T-cell (primary cell): ENCODE results near the gene CHMP5. TPM values are rescaled to one million over a fixed set of nuclear protein-coding genes. Genes with fewer than 3 reads are reported as not detected.

Experiments
- ATAC-seq, 4 experiments: fragments of 200-7000 bp in 3 of 4; fragments of 150-1000 bp in 1 of 4; cut with Tn5 transposase; replicated peaks in 1 of 4; 1 replicate in 3 of 4; 2 replicates in 1 of 4; pipeline ENCODE4 v1.10.0; 2021; ENCODE audit warnings: moderate library complexity in 3 of 4, mild to moderate bottlenecking in 2 of 4, moderate number of reproducible peaks in 1 of 4
- CTCF ChIA-PET, 2 donors: fragments of 300-600 bp; sonication (Branson Sonifier 250); formaldehyde crosslinking; loops; one replicate each; lab custom pipeline; 2022; ENCODE audit warnings: antibody characterized with exemption in 2 of 2; lab: Charles Lee
- POLR2A ChIA-PET, 2 donors: fragments of 300-600 bp; sonication (Branson Sonifier 250); formaldehyde crosslinking; loops; one replicate each; lab custom pipeline; 2022; ENCODE audit warnings: antibody characterized with exemption in 2 of 2; lab: Charles Lee
- DNase-seq, 35 experiments: peaks; one replicate each; pipeline versions ENCODE4 v3.0.0 to v3.0.0-alpha.2; 2013 to 2023
- H3K27ac ChIP-seq: one replicate; pipeline ENCODE4 v1.5.1; 2013; ENCODE audit warnings: low read length
- H3K27me3 ChIP-seq, 2 experiments: replicated peaks in 1 of 2; 1 replicate in 1 of 2; 2 replicates in 1 of 2; pipeline versions ENCODE4 v1.6.1 to v1.7.0; 2013; ENCODE audit warnings: low read length in 1 of 2, mixed read lengths in 1 of 2; ENCODE audit not compliant: control insufficient read depth in 2 of 2, insufficient read depth in 2 of 2; ENCODE audit errors: extremely low read depth in 1 of 2
- H3K36me3 ChIP-seq, 2 donors: 1 replicate in 1 of 2; 2 replicates in 1 of 2; pipeline versions ENCODE4 v1.6.1 to v1.7.0; 2013; ENCODE audit warnings: low read length in 1 of 2; ENCODE audit not compliant: control insufficient read depth in 2 of 2, insufficient read depth in 1 of 2; ENCODE audit errors: extremely low read depth in 1 of 2
- H3K4me1 ChIP-seq, 2 experiments: 1 replicate in 1 of 2; 2 replicates in 1 of 2; pipeline versions ENCODE4 v1.6.1 to v1.7.0; 2013; ENCODE audit warnings: low read length in 2 of 2, mixed read lengths in 1 of 2; ENCODE audit not compliant: insufficient read depth in 2 of 2, control insufficient read depth in 1 of 2; ENCODE audit errors: extremely low read depth in 1 of 2
- H3K4me3 ChIP-seq, 2 donors: 1 replicate in 1 of 2; 2 replicates in 1 of 2; pipeline versions ENCODE4 v1.5.1 to v1.7.0; 2013; ENCODE audit warnings: mild to moderate bottlenecking in 2 of 2, low read length in 1 of 2, moderate library complexity in 1 of 2; ENCODE audit not compliant: control insufficient read depth in 1 of 2; ENCODE audit errors: extremely low read depth in 1 of 2
- H3K9me3 ChIP-seq: 2 replicates; pipeline ENCODE4 v1.7.0; 2013
- H3K27ac Mint-ChIP-seq, 2 donors: one replicate each; pipeline ENCODE4 v1.8.0; 2020 to 2021; ENCODE audit warnings: mild to moderate bottlenecking in 2 of 2, mixed read lengths in 2 of 2
- H3K27me3 Mint-ChIP-seq, 2 donors: one replicate each; pipeline ENCODE4 v1.8.0; 2021 to 2022; ENCODE audit warnings: mixed read lengths in 2 of 2
- H3K36me3 Mint-ChIP-seq: one replicate; pipeline ENCODE4 v1.8.0; 2021; ENCODE audit warnings: mixed read lengths
- H3K4me1 Mint-ChIP-seq, 3 donors: one replicate each; pipeline ENCODE4 v1.8.0; 2020 to 2022; ENCODE audit warnings: mixed read lengths in 3 of 3, mild to moderate bottlenecking in 1 of 3
- H3K4me3 Mint-ChIP-seq, 3 donors: one replicate each; pipeline ENCODE4 v1.8.0; 2020 to 2022; ENCODE audit warnings: mild to moderate bottlenecking in 3 of 3, mixed read lengths in 3 of 3, moderate library complexity in 3 of 3
- H3K9me3 Mint-ChIP-seq, 3 donors: one replicate each; pipeline ENCODE4 v1.8.0; 2020 to 2022; ENCODE audit warnings: mixed read lengths in 3 of 3
- WGBS: methylation state at CpG from one replicate; pipeline ENCODE4 v1.1.5; 2013; ENCODE audit warnings: missing lambda C conversion rate; ENCODE audit not compliant: insufficient coverage; 5-methylcytosine and 5-hydroxymethylcytosine counted together
- total RNA-seq, 35 experiments: library from RNA in 6 of 35; stranded (reverse) in 6 of 35; fragments of 120-200 nt in 1 of 35; gene quantifications; one replicate each; pipeline versions ENCODE4 v1.2.1 to v1.2.4 and lab custom pipeline; 2013 to 2026

Gene CHMP5
- total RNA-seq, 5 donors from 2014 or later (not counting 1 experiment from before 2014, with no cell fraction given), result 20.5 to 32.1 (median 30.8) TPM

- Histone ChIP-seq H3K27me3 (no peaks in the 10 kb centered on the region), H3K4me1 (peaks cover 19 to 44% of the 10 kb centered on the region in 2 experiments), H3K36me3 (peaks cover 3 to 14% of the 10 kb centered on the region in 2 donors), H3K27ac (peak overlapping the region; percentile 100), H3K9me3 (no peaks in the 10 kb centered on the region), H3K4me3 (peak overlapping the region in 1 of 2 donors; percentile 88)
- ChIA-PET POLR2A (no interaction called here), CTCF (no interaction called here)
- Mint-ChIP-seq H3K27ac (peak overlapping the region; percentile 79 to 100), H3K27me3 (no peaks in the 10 kb centered on the region), H3K4me3 (peak overlapping the region in 1 of 3 donors; percentile 84), H3K9me3 (no peaks in the 10 kb centered on the region), H3K4me1 (peaks cover 30 to 52% (median 47%) of the 10 kb centered on the region in 3 donors), H3K36me3 (peaks cover 23% of the 10 kb centered on the region)
- WGBS, result 81% methylated on average over 11 of the region's 14 CpGs
- DNase-seq (peak in 6 of 35 experiments; percentile 2 to 16 (median 6)), ATAC-seq (no peak)
These were observed 24.1 kb downstream of the CHMP5 start for GRCh38 chr9:33288828-33289483.

DNA sequence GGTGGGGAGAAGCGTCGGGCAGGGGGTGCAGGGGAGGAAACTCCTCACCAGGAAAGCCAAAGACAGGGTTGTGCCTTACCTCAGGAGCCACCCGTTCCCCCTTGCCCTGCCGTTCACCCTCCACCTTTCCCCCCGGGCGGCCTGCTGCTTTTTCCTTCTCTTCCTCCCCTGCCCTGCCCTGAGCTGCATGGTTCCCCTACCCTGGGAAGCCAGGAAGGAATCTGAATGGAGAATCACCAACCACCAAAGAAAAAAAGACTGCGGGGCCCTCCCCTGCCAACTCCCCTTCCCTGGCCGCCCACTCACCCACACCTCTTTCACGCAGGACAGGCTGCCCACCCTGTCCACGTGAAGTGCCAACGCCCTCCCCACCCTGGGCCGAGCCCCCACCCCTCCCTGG, 24.6 kb downstream of the CHMP5 start:
- Mint-ChIP-seq H3K9me3 (no peaks in the 10 kb centered on the region), H3K27ac (peak overlapping the region; percentile 100), H3K27me3 (no peaks in the 10 kb centered on the region), H3K4me1 (peaks cover 33 to 57% (median 53%) of the 10 kb centered on the region in 3 donors), H3K36me3 (peaks cover 26% of the 10 kb centered on the region), H3K4me3 (peak overlapping the region; percentile 84 to 99 (median 98))
- Histone ChIP-seq H3K27ac (peak overlapping the region; percentile 100), H3K36me3 (peaks cover 3 to 16% of the 10 kb centered on the region in 2 donors), H3K9me3 (no peaks in the 10 kb centered on the region), H3K27me3 (no peaks in the 10 kb centered on the region), H3K4me3 (peak overlapping the region in 1 of 2 donors; percentile 88), H3K4me1 (peaks cover 19 to 45% of the 10 kb centered on the region in 2 experiments)
- no peak for ATAC-seq
- peak in 15 of 35 experiments; percentile 1 to 33 (median 17) for DNase-seq
- ChIA-PET CTCF (interaction anchor here in 1 of 2 donors (0.7 to 0.9 kb wide), 4 partner anchors 11 to 213 kb away, joined by 3 to 8 read pairs (median 7); partner anchors contain the start of genes BAG1, CHMP5 and SMU1), POLR2A (interaction anchor here (0.6 to 1.4 kb wide), 7 partner anchors 134 to 267 kb away, joined by 3 to 17 read pairs (median 4); partner anchors contain the start of genes NOL6 (in 2 of the 2), DNAJA1 (in 1 of the 2) and SMU1 (in 1 of the 2))
- WGBS, result 16% methylated on average over 3 of the region's 12 CpGs

GRCh38 chr9:33289936-33290246, 25.0 kb downstream of the CHMP5 start:
- H3K36me3 Mint-ChIP-seq, result peaks cover 30% of the 10 kb centered on the region
- DNase-seq, result no peak

DNA sequence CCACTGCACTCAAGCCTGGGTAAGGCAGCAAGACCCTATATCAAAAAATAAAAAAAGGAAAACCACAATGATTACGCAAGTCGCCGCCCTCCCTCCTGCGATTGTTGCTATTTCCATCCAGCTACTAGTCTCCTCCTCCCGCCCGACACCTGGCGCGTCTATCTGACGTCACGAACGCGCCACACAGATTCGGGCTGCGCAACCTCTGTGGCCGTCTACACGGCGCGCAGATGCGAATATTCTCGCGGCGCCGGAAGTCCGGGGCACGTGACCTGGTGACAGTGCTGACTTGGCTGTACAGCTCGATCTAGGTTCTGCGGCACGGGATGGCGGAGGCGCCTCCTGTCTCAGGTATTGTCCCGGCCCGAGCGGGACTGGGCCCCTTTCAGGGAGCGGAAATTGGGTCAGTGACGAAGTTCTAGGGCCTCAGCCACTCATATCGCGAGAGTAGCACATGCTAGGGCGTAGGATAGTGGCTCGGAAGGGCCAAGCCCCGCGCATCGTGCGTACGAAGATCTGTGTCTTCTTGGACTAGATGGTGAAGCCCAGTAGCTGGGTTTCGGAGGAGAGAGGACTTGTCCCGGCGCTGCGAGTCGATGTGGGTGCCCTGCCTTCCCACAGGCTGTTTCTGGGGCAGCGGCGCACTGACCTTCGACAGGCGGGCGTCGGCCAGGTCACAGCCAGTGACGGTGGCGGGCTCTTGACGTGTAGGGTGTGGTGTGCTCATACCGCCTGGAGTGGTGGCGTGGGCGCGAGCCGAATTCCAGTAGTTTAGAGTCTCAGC, 25.6 kb downstream of the CHMP5 start, which contains the start of gene NFX1:
NFX1 (plus strand) TSS at position 270 of the 784 bp plus-strand sequence; CDS start at position 327, 57 bp downstream.
- no peaks in the 10 kb centered on the region for H3K9me3 Mint-ChIP-seq
- H3K4me1 ChIP-seq, result peaks cover 19 to 53% of the 10 kb centered on the region in 2 experiments
- H3K27me3 ChIP-seq, result no peaks in the 10 kb centered on the region
- peak within 1 kb of the TSS; percentile 84 to 99 (median 98) for H3K4me3 Mint-ChIP-seq
- WGBS, result under 1% methylated on average over 58 of the region's 63 CpGs
- peaks cover 32% of the 10 kb centered on the region for H3K36me3 Mint-ChIP-seq
- H3K27ac Mint-ChIP-seq, result peak within 1 kb of the TSS; percentile 100
- H3K27ac ChIP-seq, result peak within 1 kb of the TSS; percentile 100
- DNase-seq (peak; percentile 96 to 100 (median 99)), ATAC-seq (peak; percentile 86 to 90 (median 88))
- ChIA-PET POLR2A (interaction anchor here (0.5 to 1.4 kb wide), 11 partner anchors 26 to 268 kb away, joined by 3 to 17 read pairs (median 4); partner anchors contain the start of genes NOL6 (in 2 of the 2), DNAJA1 (in 1 of the 2) and SMU1 (in 1 of the 2)), CTCF (interaction anchor here in 1 of 2 donors (0.6 to 1.2 kb wide), 11 partner anchors 12 to 889 kb away, joined by 3 to 10 read pairs (median 5); partner anchors contain the start of genes BAG1, CHMP5, NOL6 and SMU1)
- peaks cover 37 to 65% (median 61%) of the 10 kb centered on the region in 3 donors for H3K4me1 Mint-ChIP-seq
- no peaks in the 10 kb centered on the region for H3K9me3 ChIP-seq
- H3K4me3 ChIP-seq, result peak within 1 kb of the TSS; percentile 85 to 88
- H3K36me3 ChIP-seq, result peaks cover 3 to 25% of the 10 kb centered on the region in 2 donors
- H3K27me3 Mint-ChIP-seq, result no peaks in the 10 kb centered on the region

More at GRCh38 chr9:33289936-33290246, 25.0 kb downstream of the CHMP5 start:
- Histone ChIP-seq H3K4me3 (peak overlapping the region; percentile 85 to 88), H3K4me1 (peaks cover 19 to 49% of the 10 kb centered on the region in 2 experiments), H3K27me3 (no peaks in the 10 kb centered on the region), H3K36me3 (peaks cover 3 to 20% of the 10 kb centered on the region in 2 donors), H3K27ac (peak overlapping the region; percentile 100), H3K9me3 (no peaks in the 10 kb centered on the region)
- CTCF ChIA-PET, result interaction anchor here in 1 of 2 donors (0.6 to 0.9 kb wide), 10 partner anchors 11 to 889 kb away, joined by 3 to 10 read pairs (median 6); partner anchors contain the start of genes BAG1, CHMP5, NOL6 and SMU1
- Mint-ChIP-seq H3K27me3 (no peaks in the 10 kb centered on the region), H3K9me3 (no peaks in the 10 kb centered on the region), H3K27ac (peak overlapping the region; percentile 100), H3K4me3 (peak overlapping the region; percentile 84 to 99 (median 98)), H3K4me1 (peaks cover 37 to 61% (median 57%) of the 10 kb centered on the region in 3 donors)
- POLR2A ChIA-PET, result interaction anchor here (0.6 to 1.4 kb wide), 9 partner anchors 129 to 268 kb away, joined by 3 to 17 read pairs (median 4); partner anchors contain the start of genes NOL6 (in 2 of the 2), DNAJA1 (in 1 of the 2) and SMU1 (in 1 of the 2)
- WGBS, result 0% methylated on average over 8 of the region's 14 CpGs
- ATAC-seq, result no peak

DNA sequence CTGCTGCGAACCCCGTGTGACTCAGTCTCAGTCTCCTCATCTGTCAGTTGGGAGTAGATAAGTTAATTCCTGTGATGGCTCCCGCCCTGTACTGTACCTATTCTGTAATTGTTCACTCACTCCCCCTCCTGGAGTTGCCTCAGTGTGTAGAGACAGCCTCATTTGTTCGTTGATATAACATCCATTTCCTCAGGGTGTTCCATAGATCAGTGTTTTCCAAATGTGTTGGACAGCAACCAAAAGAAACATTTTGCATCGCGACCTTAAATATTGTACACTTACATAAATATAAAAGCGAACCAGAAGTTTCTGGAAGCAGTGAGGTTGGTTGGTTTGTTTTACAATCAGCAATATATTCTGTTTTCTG, 26.2 kb downstream of the CHMP5 start:
- ATAC-seq, result peak in 2 of 4 experiments; percentile 6 to 16
- peaks cover 43 to 70% (median 65%) of the 10 kb centered on the region in 3 donors for H3K4me1 Mint-ChIP-seq
- peak overlapping the region; percentile 100 for H3K27ac Mint-ChIP-seq
- no peaks in the 10 kb centered on the region for H3K27me3 ChIP-seq
- WGBS, result no CpG with 5 or more reads among the region's 7 CpGs
- CTCF ChIA-PET, result interaction anchor here in 1 of 2 donors (1.2 kb wide), 1 partner anchor 12 kb away, joined by 3 read pairs; no protein-coding TSS in a partner anchor
- H3K27me3 Mint-ChIP-seq, result no peaks in the 10 kb centered on the region
- peak overlapping the region; percentile 78 to 88 for H3K4me3 ChIP-seq
- H3K4me1 ChIP-seq, result peaks cover 19 to 59% of the 10 kb centered on the region in 2 experiments
- no peaks in the 10 kb centered on the region for H3K9me3 ChIP-seq
- no peak for DNase-seq
- peak overlapping the region; percentile 100 for H3K27ac ChIP-seq
- no peaks in the 10 kb centered on the region for H3K9me3 Mint-ChIP-seq
- peaks cover 3 to 29% of the 10 kb centered on the region in 2 donors for H3K36me3 ChIP-seq
- peak overlapping the region; percentile 84 to 99 (median 98) for H3K4me3 Mint-ChIP-seq
- peaks cover 34% of the 10 kb centered on the region for H3K36me3 Mint-ChIP-seq
- POLR2A ChIA-PET, result interaction anchor here (0.7 to 1.4 kb wide), 3 partner anchors 25 to 892 kb away, joined by 3 to 8 read pairs (median 4); partner anchors contain the start of gene DNAJA1 (in 1 of the 2)
